Neural crest cell (in vitro differentiated cells): ENCODE results near the gene PTGR1. TPM values are rescaled to one million over a fixed set of nuclear protein-coding genes. Genes with fewer than 3 reads are reported as not detected.
A peak's percentile ranks its signal among the peaks of the same experiment; 100 is the strongest.

Experiments used
- DNase-seq: peaks from one replicate; pipeline ENCODE4 v3.0.0; 2021; ENCODE audit warnings: low read depth, mixed read lengths, low spot score
- H3K27ac Mint-ChIP-seq: one replicate; pipeline ENCODE4 v1.8.0; 2021; ENCODE audit warnings: mild to moderate bottlenecking, mixed read lengths; ENCODE audit not compliant: unreplicated experiment
- H3K27me3 Mint-ChIP-seq: 2 replicates; pipeline ENCODE4 v1.8.0; 2021; ENCODE audit warnings: low read depth, mild to moderate bottlenecking, mixed read lengths
- H3K36me3 Mint-ChIP-seq: 2 replicates; pipeline ENCODE4 v1.8.0; 2021; ENCODE audit warnings: low read depth, mild to moderate bottlenecking, mixed read lengths
- H3K4me1 Mint-ChIP-seq: 2 replicates; pipeline ENCODE4 v1.8.0; 2021; ENCODE audit warnings: mixed read lengths
- H3K4me3 Mint-ChIP-seq: one replicate; pipeline ENCODE4 v1.8.0; 2021; ENCODE audit warnings: mild to moderate bottlenecking, mixed read lengths
- H3K9me3 Mint-ChIP-seq: 2 replicates; pipeline ENCODE4 v1.8.0; 2021; ENCODE audit warnings: mixed read lengths
- CTCF ChIP-seq: fragments of 200-600 bp; sonication (generic); conservative IDR thresholded peaks from 2 replicates; pipeline ENCODE4 v1.5.0; 2021; ENCODE audit warnings: antibody characterized with exemption, mild to moderate bottlenecking
- total RNA-seq: library from RNA; stranded (reverse); gene quantifications from 2 replicates; pipeline ENCODE4 v1.2.1, GENCODE V29; 2021

The PTGR1 gene
- total RNA-seq, 1 donor from 2014 or later, result 51.5 TPM

GRCh38 chr9:111644195-111644772 lies 44.8 kb upstream of the PTGR1 start:
- no peaks in the 10 kb centered on the region for H3K9me3 Mint-ChIP-seq
- no peaks in the 10 kb centered on the region for H3K4me1 Mint-ChIP-seq
- H3K4me3 Mint-ChIP-seq, result no peak overlapping the region
- no peak for TF ChIP-seq CTCF
- H3K27me3 Mint-ChIP-seq, result no peaks in the 10 kb centered on the region
- no peak for DNase-seq
- peaks cover 11% of the 10 kb centered on the region for H3K36me3 Mint-ChIP-seq
- no peak overlapping the region for H3K27ac Mint-ChIP-seq

- H3K4me1 Mint-ChIP-seq, result peaks cover 22% of the 10 kb centered on the region
- DNase-seq, result no peak
- H3K27ac Mint-ChIP-seq, result no peak overlapping the region
- TF ChIP-seq CTCF, result no peak
- H3K4me3 Mint-ChIP-seq, result no peak overlapping the region
- H3K27me3 Mint-ChIP-seq, result no peaks in the 10 kb centered on the region
- peaks cover 3% of the 10 kb centered on the region for H3K36me3 Mint-ChIP-seq
- H3K9me3 Mint-ChIP-seq, result no peaks in the 10 kb centered on the region
These were observed 38.0 kb upstream of the PTGR1 start for GRCh38 chr9:111637421-111637950.

GRCh38 chr9:111634860-111635259 lies 35.4 kb upstream of the PTGR1 start:
- peaks cover 39% of the 10 kb centered on the region for H3K4me1 Mint-ChIP-seq
- H3K27ac Mint-ChIP-seq, result no peak overlapping the region
- H3K36me3 Mint-ChIP-seq, result peaks cover 7% of the 10 kb centered on the region
- peaks cover 2% of the 10 kb centered on the region for H3K27me3 Mint-ChIP-seq
- peak overlapping the region; percentile 13 for H3K4me3 Mint-ChIP-seq
- DNase-seq, result no peak
- TF ChIP-seq CTCF, result no peak
- H3K9me3 Mint-ChIP-seq, result no peaks in the 10 kb centered on the region

GRCh38 chr9:111633389-111633736 lies 33.9 kb upstream of the PTGR1 start:
- Mint-ChIP-seq H3K27ac (no peak overlapping the region), H3K4me1 (peaks cover 39% of the 10 kb centered on the region), H3K9me3 (no peaks in the 10 kb centered on the region), H3K36me3 (peaks cover 7% of the 10 kb centered on the region), H3K4me3 (peak overlapping the region; percentile 94), H3K27me3 (peaks cover 2% of the 10 kb centered on the region)
- DNase-seq, result no peak
- TF ChIP-seq CTCF, result no peak

GRCh38 chr9:111632695-111633388 lies 33.4 kb upstream of the PTGR1 start:
- no peak for DNase-seq
- peaks cover 39% of the 10 kb centered on the region for H3K4me1 Mint-ChIP-seq
- H3K9me3 Mint-ChIP-seq, result no peaks in the 10 kb centered on the region
- H3K27me3 Mint-ChIP-seq, result peaks cover 2% of the 10 kb centered on the region
- H3K36me3 Mint-ChIP-seq, result peaks cover 7% of the 10 kb centered on the region
- no peak overlapping the region for H3K27ac Mint-ChIP-seq
- TF ChIP-seq CTCF, result no peak
- peak overlapping the region; percentile 94 for H3K4me3 Mint-ChIP-seq
